Naive thymus-derived CD4-positive, alpha-beta T cell (primary cell): Measurements from ENCODE around the gene ACAA1. TPM values are rescaled to one million over a fixed set of nuclear protein-coding genes. Genes with fewer than 3 reads are reported as not detected.

Source experiments
- ATAC-seq: fragments of 150-1000 bp; cut with Tn5 transposase; 2 replicates; pipeline ENCODE4 v1.10.0; 2021; ENCODE audit warnings: mild to moderate bottlenecking, moderate library complexity
- CTCF ChIA-PET: fragments of 350-600 bp; sonication (Branson Sonifier 250); formaldehyde crosslinking; loops from one replicate; lab custom pipeline; 2021; ENCODE audit warnings: antibody characterized with exemption; lab: Charles Lee
- POLR2A ChIA-PET: fragments of 350-600 bp; sonication (Branson Sonifier 250); formaldehyde crosslinking; loops from one replicate; lab custom pipeline; 2021; ENCODE audit warnings: antibody characterized with exemption, inconsistent platforms; lab: Charles Lee
- DNase-seq, 9 donors: peaks; one replicate each; pipeline versions ENCODE4 v3.0.0 to v3.0.0-alpha.2; 2020 to 2022; ENCODE audit warnings: mixed read lengths in 1 of 9
- H3K27ac ChIP-seq: one replicate; pipeline ENCODE4 v1.7.0; 2013; ENCODE audit warnings: mild to moderate bottlenecking, low read depth, low read length, moderate library complexity
- H3K27me3 ChIP-seq, 2 donors: one replicate each; pipeline ENCODE4 v1.7.0; 2013; ENCODE audit warnings: low read length in 2 of 2, mild to moderate bottlenecking in 2 of 2, moderate library complexity in 2 of 2; ENCODE audit not compliant: control insufficient read depth in 2 of 2, insufficient read depth in 2 of 2
- H3K36me3 ChIP-seq, 3 experiments: 1 replicate in 2 of 3; 2 replicates in 1 of 3; pipeline ENCODE4 v1.7.0; 2013; ENCODE audit warnings: low read length in 3 of 3, mild to moderate bottlenecking in 3 of 3, moderate library complexity in 1 of 3; ENCODE audit not compliant: insufficient read depth in 3 of 3, control insufficient read depth in 2 of 3
- H3K4me1 ChIP-seq, 2 donors: one replicate each; pipeline ENCODE4 v1.7.0; 2013; ENCODE audit warnings: low read length in 2 of 2, mild to moderate bottlenecking in 2 of 2, moderate library complexity in 1 of 2; ENCODE audit not compliant: control insufficient read depth in 2 of 2, insufficient read depth in 2 of 2
- H3K4me3 ChIP-seq: 2 replicates; pipeline ENCODE4 v1.7.0; 2013; ENCODE audit warnings: mild to moderate bottlenecking, low read length
- H3K9me3 ChIP-seq, 3 experiments: 1 replicate in 2 of 3; 2 replicates in 1 of 3; pipeline ENCODE4 v1.7.0; 2013; ENCODE audit warnings: low read length in 3 of 3; ENCODE audit not compliant: control insufficient read depth in 2 of 3
- H3K27ac Mint-ChIP-seq, 9 donors: one replicate each; pipeline ENCODE4 v1.8.0; 2020 to 2022; ENCODE audit warnings: mixed read lengths in 9 of 9, mild to moderate bottlenecking in 8 of 9, moderate library complexity in 5 of 9, inconsistent platforms in 2 of 9
- H3K27me3 Mint-ChIP-seq, 5 donors: one replicate each; pipeline ENCODE4 v1.8.0; 2021 to 2022; ENCODE audit warnings: mixed read lengths in 5 of 5, mild to moderate bottlenecking in 1 of 5
- H3K36me3 Mint-ChIP-seq, 5 donors: one replicate each; pipeline ENCODE4 v1.8.0; 2020 to 2022; ENCODE audit warnings: mixed read lengths in 5 of 5, mild to moderate bottlenecking in 3 of 5, inconsistent platforms in 1 of 5
- H3K4me1 Mint-ChIP-seq, 7 donors: one replicate each; pipeline ENCODE4 v1.8.0; 2020 to 2022; ENCODE audit warnings: mixed read lengths in 7 of 7, mild to moderate bottlenecking in 3 of 7, inconsistent platforms in 1 of 7
- H3K4me3 Mint-ChIP-seq, 10 donors: one replicate each; pipeline ENCODE4 v1.8.0; 2020 to 2022; ENCODE audit warnings: mild to moderate bottlenecking in 10 of 10, mixed read lengths in 10 of 10, moderate library complexity in 6 of 10, inconsistent platforms in 2 of 10
- H3K9me3 Mint-ChIP-seq, 11 donors: one replicate each; pipeline ENCODE4 v1.8.0; 2020 to 2022; ENCODE audit warnings: mixed read lengths in 11 of 11, mild to moderate bottlenecking in 4 of 11, inconsistent platforms in 1 of 11, moderate library complexity in 1 of 11
- intact Hi-C, 2 donors: fragments of 100-400 bp; cut with micrococcal nuclease; formaldehyde crosslinking; loops; one replicate each; pipeline ENCODE4 v1.15.1; 2023
- polyA plus RNA-seq, 2 donors: library from polyadenylated mRNA; unstranded; fragments of 300-500 nt; fragmentation: Illumina TruSeq; gene quantifications; one replicate each; pipeline ENCODE4 v1.2.3, GENCODE V29; 2021
- total RNA-seq, 6 experiments: library from RNA in 5 of 6; stranded (reverse) in 5 of 6; gene quantifications; 1 replicate in 5 of 6; 2 replicates in 1 of 6; pipeline ENCODE4 v1.2.3 and lab custom pipeline; 2021 to 2026

Gene ACAA1
- total and polyA plus RNA-seq, 7 experiments from 2014 or later: 64.4 to 129 (median 90.1) TPM

GRCh38 chr3:38152609-38153008 lies 15.7 kb upstream of the ACAA1 start:
- no peak overlapping the region for H3K4me3 Mint-ChIP-seq
- H3K36me3 ChIP-seq: no peaks in the 10 kb centered on the region
- H3K9me3 ChIP-seq: no peaks in the 10 kb centered on the region
- CTCF ChIA-PET: no interaction called here
- H3K27me3 ChIP-seq: no peaks in the 10 kb centered on the region
- no peak overlapping the region for H3K27ac ChIP-seq
- peaks cover 12 to 48% (median 29%) of the 10 kb centered on the region in 7 donors for H3K4me1 Mint-ChIP-seq
- DNase-seq (no peak), ATAC-seq (no peak)
- POLR2A ChIA-PET: interaction anchor here (1.0 kb wide), 1 partner anchor 12 kb away, joined by 3 read pairs; the partner anchor contains the start of gene OXSR1
- peaks cover 0 to 5% (median 0%) of the 10 kb centered on the region in 5 donors for H3K36me3 Mint-ChIP-seq
- H3K27ac Mint-ChIP-seq: peak overlapping the region in 3 of 9 donors; percentile 24 to 77 (median 48)
- no peak overlapping the region for H3K4me3 ChIP-seq
- H3K4me1 ChIP-seq: peaks cover 0 to 14% of the 10 kb centered on the region in 2 donors
- no peaks in the 10 kb centered on the region for H3K27me3 Mint-ChIP-seq
- intact Hi-C loops: loop anchor here in 1 of 2 donors (1.0 kb wide), 1 partner anchor 13 kb away; the partner anchor contains the start of gene OXSR1
- peaks cover 0 to 13% (median under 1%) of the 10 kb centered on the region in 11 donors for H3K9me3 Mint-ChIP-seq

DNA sequence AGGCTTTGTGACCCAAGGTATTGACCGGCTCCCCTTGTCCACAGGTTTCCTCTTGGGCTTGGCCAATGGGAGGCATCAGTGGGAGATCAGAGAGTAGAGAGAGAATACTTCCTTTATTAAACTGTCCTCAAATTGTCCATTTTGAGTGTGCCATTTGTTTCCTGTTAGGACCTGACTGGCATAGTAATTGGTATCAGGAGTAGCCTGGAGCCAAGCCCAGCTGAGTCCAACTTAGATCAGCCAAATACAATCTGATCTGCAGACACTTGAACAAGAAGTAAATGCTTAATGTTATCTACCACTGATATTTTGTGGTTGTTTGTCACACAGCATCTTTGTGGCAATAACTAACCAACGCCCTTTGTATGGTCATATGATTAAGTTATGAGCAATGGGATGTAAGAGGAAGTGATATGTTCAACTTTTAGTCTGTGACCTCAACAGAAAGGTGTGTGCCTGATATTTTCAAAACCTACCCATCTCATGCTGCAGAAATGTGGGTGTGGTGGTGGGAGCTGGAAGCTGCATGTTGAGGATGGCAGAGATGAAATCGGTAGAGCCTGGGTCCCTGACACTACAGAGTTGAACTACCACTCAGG lies 14.8 kb upstream of the ACAA1 start:
- H3K9me3 Mint-ChIP-seq: peaks cover 0 to 15% (median 5%) of the 10 kb centered on the region in 11 donors
- CTCF ChIA-PET: no interaction called here
- DNase-seq (peak in 2 of 9 donors; percentile 15 to 18), ATAC-seq (peak; percentile 84)
- Histone ChIP-seq H3K4me3 (no peak overlapping the region), H3K27ac (no peak overlapping the region), H3K27me3 (no peaks in the 10 kb centered on the region), H3K36me3 (no peaks in the 10 kb centered on the region), H3K9me3 (no peaks in the 10 kb centered on the region), H3K4me1 (peaks cover 0 to 14% of the 10 kb centered on the region in 2 donors)
- peaks cover 12 to 48% (median 30%) of the 10 kb centered on the region in 7 donors for H3K4me1 Mint-ChIP-seq
- POLR2A ChIA-PET: interaction anchor here (1.0 kb wide), 1 partner anchor 13 kb away, joined by 3 read pairs; the partner anchor contains the start of gene OXSR1
- H3K4me3 Mint-ChIP-seq: peak overlapping the region in 1 of 10 donors; percentile 57
- H3K36me3 Mint-ChIP-seq: peaks cover 0 to 13% (median 3%) of the 10 kb centered on the region in 5 donors
- H3K27ac Mint-ChIP-seq: peak overlapping the region in 7 of 9 donors; percentile 19 to 80 (median 58)
- intact Hi-C loops: loop anchor here in 1 of 2 donors (1.0 kb wide), 1 partner anchor 14 kb away; the partner anchor contains the start of gene OXSR1
- no peaks in the 10 kb centered on the region for H3K27me3 Mint-ChIP-seq

- Mint-ChIP-seq H3K4me3 (no peak overlapping the region), H3K9me3 (peaks cover 0 to 22% (median 11%) of the 10 kb centered on the region in 11 donors), H3K27me3 (no peaks in the 10 kb centered on the region), H3K27ac (peak overlapping the region in 8 of 9 donors; percentile 7 to 78 (median 52)), H3K4me1 (peaks cover 12 to 48% (median 30%) of the 10 kb centered on the region in 7 donors), H3K36me3 (peaks cover 3 to 19% (median 7%) of the 10 kb centered on the region in 5 donors)
- Histone ChIP-seq H3K9me3 (no peaks in the 10 kb centered on the region), H3K4me1 (peaks cover 0 to 14% of the 10 kb centered on the region in 2 donors), H3K27ac (no peak overlapping the region), H3K27me3 (no peaks in the 10 kb centered on the region), H3K4me3 (no peak overlapping the region), H3K36me3 (no peaks in the 10 kb centered on the region)
- ATAC-seq (no peak), DNase-seq (no peak)
- intact Hi-C loops: no loop called here
- CTCF ChIA-PET: no interaction called here
- POLR2A ChIA-PET: no interaction called here
Observed at GRCh38 chr3:38150780-38151528, 14.0 kb upstream of the ACAA1 start.

- intact Hi-C loops: no loop called here
- Mint-ChIP-seq H3K36me3 (peaks cover 3 to 21% (median 7%) of the 10 kb centered on the region in 5 donors), H3K27ac (peak overlapping the region in 8 of 9 donors; percentile 1 to 71 (median 42)), H3K4me3 (no peak overlapping the region), H3K4me1 (peaks cover 12 to 41% (median 30%) of the 10 kb centered on the region in 7 donors), H3K27me3 (peaks cover 0 to 4% (median 0%) of the 10 kb centered on the region in 5 donors), H3K9me3 (peaks cover 0 to 31% (median 17%) of the 10 kb centered on the region in 11 donors)
- Histone ChIP-seq H3K36me3 (no peaks in the 10 kb centered on the region), H3K27me3 (no peaks in the 10 kb centered on the region), H3K9me3 (no peaks in the 10 kb centered on the region), H3K27ac (no peak overlapping the region), H3K4me1 (peaks cover 0 to 14% of the 10 kb centered on the region in 2 donors), H3K4me3 (no peak overlapping the region)
- ATAC-seq: no peak
- no peak for DNase-seq
- POLR2A ChIA-PET: interaction anchor here (1.6 kb wide), 1 partner anchor 15 kb away, joined by 5 read pairs; the partner anchor contains the start of gene OXSR1
- CTCF ChIA-PET: no interaction called here
Observed at GRCh38 chr3:38149708-38150107, 12.8 kb upstream of the ACAA1 start.

DNA sequence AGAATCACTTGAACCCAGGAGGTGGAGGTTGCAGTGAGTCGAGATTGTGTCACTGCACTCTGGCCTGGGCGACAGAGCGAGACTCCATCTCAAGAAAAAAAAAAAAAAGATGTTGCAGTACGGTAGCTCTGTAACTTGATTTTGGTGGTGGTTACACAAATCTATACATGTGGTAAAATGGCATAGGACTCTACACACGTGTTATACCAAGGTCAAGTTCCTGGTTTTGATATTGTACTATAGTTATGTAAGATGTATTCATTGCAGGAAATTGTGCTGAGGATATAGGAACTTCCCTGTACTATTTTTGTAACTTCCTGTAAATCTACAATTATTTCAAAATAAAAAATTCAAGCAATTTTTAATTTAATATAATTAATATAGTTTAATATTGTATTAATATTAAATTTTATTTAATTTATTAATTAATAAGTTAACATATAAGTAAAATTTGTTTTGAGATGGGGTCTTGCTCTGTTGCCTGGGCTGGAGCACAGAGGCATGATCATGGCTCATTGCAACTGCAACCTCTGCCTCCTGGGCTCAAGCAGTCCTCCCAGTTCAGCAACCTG lies 11.5 kb upstream of the ACAA1 start:
- Mint-ChIP-seq H3K27ac (peak overlapping the region in 2 of 9 donors; percentile 32 to 70), H3K36me3 (peaks cover 3 to 21% (median 7%) of the 10 kb centered on the region in 5 donors), H3K4me1 (peaks cover 12 to 41% (median 30%) of the 10 kb centered on the region in 7 donors), H3K9me3 (peaks cover 0 to 31% (median 17%) of the 10 kb centered on the region in 11 donors), H3K27me3 (peaks cover 0 to 4% (median 0%) of the 10 kb centered on the region in 5 donors), H3K4me3 (no peak overlapping the region)
- ChIA-PET POLR2A (interaction anchor here (1.6 kb wide), 1 partner anchor 16 kb away, joined by 5 read pairs; the partner anchor contains the start of gene OXSR1), CTCF (interaction anchor here (1.1 kb wide), 1 partner anchor 11 kb away, joined by 4 read pairs; no protein-coding TSS in a partner anchor)
- no peak overlapping the region for H3K4me3 ChIP-seq
- H3K27ac ChIP-seq: no peak overlapping the region
- peaks cover 0 to 14% of the 10 kb centered on the region in 2 donors for H3K4me1 ChIP-seq
- no peak for DNase-seq
- no peaks in the 10 kb centered on the region for H3K36me3 ChIP-seq
- no peaks in the 10 kb centered on the region for H3K27me3 ChIP-seq
- intact Hi-C loops: no loop called here
- ATAC-seq: peak; percentile 54
- H3K9me3 ChIP-seq: no peaks in the 10 kb centered on the region

DNA sequence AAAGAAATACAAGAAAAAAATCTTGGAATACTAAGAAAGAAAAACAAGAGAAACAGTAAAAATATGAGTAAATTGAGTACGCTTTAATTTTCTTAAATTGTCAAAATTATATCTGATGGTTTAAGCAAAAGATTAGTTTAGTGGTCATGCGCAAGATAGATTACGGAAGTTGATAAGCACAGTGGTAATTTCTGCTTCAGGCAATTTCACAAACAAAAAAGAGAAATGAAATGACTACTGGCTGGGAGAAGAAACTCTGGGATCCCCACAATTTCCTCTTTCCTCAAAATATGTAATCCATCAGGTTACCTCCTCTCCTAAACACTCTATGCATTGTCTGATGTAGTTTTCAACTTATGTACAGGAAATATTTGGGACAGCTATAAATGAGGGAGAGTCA lies 10.5 kb upstream of the ACAA1 start:
- H3K36me3 ChIP-seq: peaks cover 0 to 1% (median 0%) of the 10 kb centered on the region in 3 experiments
- no peak for DNase-seq
- ChIA-PET CTCF (interaction anchor here (0.6 to 1.1 kb wide), 3 partner anchors 11 to 22 kb away, joined by 3 to 4 read pairs (median 3); no protein-coding TSS in a partner anchor), POLR2A (no interaction called here)
- intact Hi-C loops: no loop called here
- H3K27ac ChIP-seq: no peak overlapping the region
- Mint-ChIP-seq H3K4me3 (no peak overlapping the region), H3K27ac (peak overlapping the region in 1 of 9 donors; percentile 70), H3K4me1 (peaks cover 12 to 41% (median 29%) of the 10 kb centered on the region in 7 donors), H3K27me3 (peaks cover 0 to 4% (median 0%) of the 10 kb centered on the region in 5 donors), H3K36me3 (peaks cover 3 to 22% (median 9%) of the 10 kb centered on the region in 5 donors), H3K9me3 (peaks cover 0 to 31% (median 17%) of the 10 kb centered on the region in 11 donors)
- no peak overlapping the region for H3K4me3 ChIP-seq
- no peak for ATAC-seq
- H3K4me1 ChIP-seq: peaks cover 0 to 14% of the 10 kb centered on the region in 2 donors
- H3K9me3 ChIP-seq: no peaks in the 10 kb centered on the region
- no peaks in the 10 kb centered on the region for H3K27me3 ChIP-seq
